HG03378 (cell line): Measurements from ENCODE around the gene SPIRE1.
"Not testable (repeated sequence)": the region's sequence is repeated elsewhere in the genome, so short reads cannot be mapped to it uniquely, and the experiment has no call there.

ENCODE experiments used
- ATAC-seq: cut with Tn5 transposase; IDR thresholded peaks from one replicate; pipeline ENCODE4 v1.9.1; 2021; ENCODE audit warnings: mild to moderate bottlenecking, moderate library complexity; ENCODE audit not compliant: unreplicated experiment

SPIRE1 gene

DNA sequence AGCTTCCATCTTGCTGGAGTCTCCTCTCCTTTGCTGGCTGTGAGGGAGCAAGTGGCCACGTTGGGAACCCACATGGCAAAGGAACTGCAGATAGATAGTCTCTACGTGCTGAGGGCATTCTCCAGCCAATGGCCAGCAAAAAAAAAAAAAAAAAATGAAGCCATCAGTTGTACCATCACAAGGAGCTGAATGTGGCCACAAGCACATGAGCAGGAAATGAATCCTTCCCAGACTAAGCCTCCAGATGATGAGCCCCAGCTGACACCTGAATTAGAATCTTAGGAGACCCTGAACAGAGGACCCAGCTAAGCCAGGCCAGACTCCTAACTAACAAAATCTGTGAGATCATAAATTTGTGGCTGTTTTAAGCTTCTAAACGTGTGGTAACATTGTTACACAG is 57.9 kb downstream of the SPIRE1 start:
- no peak for ATAC-seq

DNA sequence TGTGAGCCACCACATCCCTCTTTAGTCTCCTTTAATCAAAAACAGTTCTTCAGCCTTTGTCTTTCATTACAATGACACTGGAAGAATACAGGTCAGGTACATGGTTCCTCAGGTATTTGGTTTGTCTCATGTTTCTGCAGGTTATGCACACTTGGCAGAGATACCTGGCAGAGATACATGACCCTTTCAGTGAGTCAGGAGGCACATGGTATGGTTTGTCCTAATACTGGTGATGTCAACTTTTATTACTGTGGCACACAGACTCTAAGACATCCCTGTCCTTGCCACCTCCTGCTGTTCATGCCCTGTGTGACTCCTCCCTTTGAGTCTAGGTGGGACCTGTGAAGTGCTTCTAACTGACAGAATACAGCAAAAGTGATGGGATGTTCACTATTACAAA is 58.4 kb downstream of the SPIRE1 start:
- no peak for ATAC-seq

DNA sequence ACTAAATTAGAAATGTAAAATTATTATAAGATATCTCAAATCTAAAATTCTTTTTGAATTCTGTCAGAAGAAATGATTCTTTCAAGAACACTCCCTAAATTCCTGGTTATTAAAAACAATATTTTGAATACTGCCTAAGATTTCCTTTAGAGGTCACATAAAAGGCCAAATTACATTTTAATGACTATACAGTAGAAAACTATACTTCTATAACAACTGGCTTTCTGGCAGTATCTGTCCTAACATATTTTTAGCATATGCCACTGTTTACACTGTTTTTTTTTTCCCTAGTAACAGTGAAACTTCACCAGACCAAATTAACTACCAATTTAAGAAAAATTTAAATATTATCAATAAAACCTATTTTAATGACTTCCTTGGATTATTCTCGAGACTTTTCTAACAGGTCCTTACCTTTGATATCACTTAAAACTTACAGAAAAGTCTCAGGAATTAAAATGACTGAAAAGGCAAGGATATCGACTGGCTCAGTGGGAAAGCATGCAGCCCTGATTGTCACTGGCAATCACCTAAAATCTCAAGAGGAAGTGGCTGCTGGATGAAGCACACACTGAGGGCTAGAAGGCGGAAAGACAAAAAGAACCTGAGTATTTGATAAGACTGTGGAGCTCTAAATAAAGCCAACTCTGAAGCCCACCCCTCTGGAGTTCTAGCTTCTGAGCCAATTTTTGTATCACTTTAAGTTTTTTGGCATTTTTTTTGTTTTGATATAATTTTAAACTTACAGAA is 59.6 kb downstream of the SPIRE1 start:
- no peak for ATAC-seq

DNA sequence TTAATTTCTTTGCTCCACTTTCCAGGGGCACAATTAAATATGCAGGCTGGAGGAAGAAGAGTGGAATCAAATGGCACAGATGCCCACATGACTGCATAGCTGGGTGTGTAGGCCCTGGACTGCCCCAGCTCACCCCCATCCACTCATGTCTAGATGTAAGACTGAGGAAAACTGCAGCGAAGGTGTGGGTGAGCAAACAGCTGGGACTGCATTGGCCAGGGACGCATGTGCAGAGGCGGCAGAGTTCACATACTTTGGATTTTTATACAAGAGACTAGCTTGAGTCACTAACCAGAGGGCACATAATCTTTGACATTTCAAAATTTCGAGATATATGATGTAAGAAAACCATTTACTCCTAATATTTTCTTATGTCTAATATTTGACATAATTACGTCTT is 60.1 kb downstream of the SPIRE1 start:
- no peak for ATAC-seq

DNA sequence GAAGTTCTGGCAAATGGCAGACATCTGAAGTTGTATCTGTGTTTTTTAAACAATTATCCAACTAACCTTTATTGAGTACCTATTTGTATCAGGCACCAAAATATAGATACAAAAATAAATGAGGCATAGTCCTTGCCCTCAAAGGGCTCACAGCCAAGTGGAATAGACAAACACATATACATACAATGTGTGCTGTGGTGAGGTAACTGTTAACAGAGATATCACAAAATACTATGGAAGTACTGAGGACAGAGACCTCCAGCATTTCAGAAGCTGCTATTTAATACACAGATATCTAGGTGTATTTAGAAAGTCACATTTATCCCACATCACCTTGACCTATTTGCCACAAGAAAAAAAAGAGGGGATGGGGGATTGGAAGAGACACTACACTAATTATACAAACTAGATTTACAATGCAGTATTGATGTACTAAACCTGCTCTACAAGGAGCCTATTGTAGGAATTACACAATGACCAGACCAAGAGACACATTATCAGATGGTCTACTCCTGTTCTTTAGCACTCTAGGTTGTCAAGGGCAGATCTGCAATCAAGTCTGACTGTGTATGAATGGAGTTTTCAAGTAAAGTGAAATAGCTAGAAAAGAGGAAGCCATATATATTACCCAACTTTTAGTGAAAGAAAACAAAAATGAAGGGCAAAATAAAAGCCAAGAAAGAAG is 62.2 kb downstream of the SPIRE1 start:
- ATAC-seq, result no peak

DNA sequence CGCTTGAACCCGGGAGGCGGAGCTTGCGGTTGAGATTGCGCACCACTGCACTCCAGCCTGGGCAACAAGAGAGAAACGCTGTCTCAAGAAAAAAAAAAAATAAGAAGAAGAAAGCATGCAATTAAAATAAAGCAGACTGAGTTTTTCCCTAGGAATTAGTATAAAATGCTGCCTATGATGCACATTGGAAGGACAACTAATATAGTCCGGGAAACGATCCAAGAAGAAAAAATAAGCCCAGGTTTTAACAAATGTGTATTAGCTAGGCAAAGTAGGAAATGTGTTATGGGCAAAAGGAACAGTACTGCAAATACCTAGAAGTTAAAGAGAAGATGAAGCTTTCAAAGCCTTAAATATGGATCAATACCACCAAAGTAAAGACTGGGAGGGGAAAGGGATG is 64.0 kb downstream of the SPIRE1 start:
- no peak for ATAC-seq

DNA sequence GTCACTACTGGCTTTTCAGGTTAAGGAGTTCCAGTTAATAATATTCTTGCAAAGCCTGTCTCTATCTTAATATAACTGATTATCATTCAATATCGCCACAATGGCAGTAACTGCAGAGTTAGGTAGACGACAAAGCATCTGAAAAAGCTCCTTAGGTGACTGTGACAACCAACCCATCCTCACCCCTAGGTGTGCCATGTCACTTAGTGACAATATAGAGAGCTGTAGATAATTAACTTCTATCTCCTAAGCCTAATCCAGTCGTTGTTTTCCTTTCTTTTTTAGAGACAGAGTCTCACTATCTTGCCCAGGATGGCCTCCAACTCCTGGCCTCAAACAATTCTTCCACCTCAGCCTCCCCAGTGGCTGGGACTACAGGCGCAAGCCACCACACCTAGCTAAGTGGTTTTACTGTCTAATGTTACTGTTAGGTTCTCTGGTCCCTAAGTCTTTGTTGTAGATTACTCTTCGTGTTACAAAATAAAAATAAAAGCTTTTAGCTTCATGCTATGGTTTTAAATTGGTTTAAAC is 65.2 kb downstream of the SPIRE1 start:
- ATAC-seq, result no peak

DNA sequence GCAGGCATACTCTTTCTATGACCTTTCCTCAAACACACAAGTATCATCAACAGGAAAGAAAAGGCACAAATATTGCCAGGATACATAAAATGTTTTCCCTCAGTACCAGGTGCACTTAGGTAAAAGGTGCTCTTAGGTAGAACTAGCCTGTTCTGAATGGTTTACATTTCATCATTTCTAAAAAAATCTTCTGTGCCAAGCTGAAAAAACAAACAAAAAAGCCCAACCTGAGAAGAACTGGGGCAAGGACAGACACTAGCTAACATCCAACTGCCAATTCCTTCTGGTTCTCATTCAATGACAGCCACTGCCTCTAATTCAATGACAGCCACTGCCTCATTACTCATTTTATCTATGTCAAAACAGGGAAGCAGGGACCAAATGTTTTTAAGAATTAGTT is 68.5 kb downstream of the SPIRE1 start:
- no peak for ATAC-seq

DNA sequence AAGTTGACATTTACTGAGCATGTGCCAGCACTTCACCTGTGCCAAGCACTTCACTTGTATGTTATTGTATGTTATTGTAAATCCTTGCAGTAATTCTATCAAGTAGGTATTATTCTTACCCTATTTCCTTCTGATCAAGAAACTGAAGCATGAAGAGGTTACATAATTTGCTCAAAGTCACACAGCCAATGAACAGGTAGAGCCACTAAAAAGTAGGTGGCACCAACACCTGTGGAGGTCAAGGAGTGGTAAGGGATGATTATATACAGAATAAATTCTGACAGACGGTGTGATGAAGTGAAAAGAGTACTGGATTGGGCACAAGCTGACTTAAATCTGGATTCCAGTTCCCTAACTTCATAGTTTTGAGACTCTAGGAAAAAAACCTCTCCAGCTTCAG is 71.0 kb downstream of the SPIRE1 start:
- ATAC-seq, result no peak

DNA sequence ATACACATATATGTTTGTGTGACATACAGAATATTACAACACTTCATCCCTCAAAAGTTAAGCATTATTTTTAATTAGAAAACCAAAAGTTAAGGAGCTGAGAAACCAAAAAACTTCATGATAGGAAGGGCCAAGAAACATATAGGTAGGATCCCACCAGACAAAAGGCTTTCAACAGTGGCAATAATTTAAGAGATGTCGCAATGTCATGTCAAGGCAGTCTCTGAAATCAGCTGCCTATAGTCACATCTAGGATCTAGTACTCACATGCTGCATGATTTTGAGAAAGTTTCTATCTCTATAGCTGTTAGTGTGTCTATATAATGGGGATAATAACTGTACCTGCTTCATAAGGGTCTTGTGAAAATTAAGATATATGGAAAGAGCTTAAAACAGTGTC is 72.7 kb downstream of the SPIRE1 start:
- ATAC-seq, result no peak

DNA sequence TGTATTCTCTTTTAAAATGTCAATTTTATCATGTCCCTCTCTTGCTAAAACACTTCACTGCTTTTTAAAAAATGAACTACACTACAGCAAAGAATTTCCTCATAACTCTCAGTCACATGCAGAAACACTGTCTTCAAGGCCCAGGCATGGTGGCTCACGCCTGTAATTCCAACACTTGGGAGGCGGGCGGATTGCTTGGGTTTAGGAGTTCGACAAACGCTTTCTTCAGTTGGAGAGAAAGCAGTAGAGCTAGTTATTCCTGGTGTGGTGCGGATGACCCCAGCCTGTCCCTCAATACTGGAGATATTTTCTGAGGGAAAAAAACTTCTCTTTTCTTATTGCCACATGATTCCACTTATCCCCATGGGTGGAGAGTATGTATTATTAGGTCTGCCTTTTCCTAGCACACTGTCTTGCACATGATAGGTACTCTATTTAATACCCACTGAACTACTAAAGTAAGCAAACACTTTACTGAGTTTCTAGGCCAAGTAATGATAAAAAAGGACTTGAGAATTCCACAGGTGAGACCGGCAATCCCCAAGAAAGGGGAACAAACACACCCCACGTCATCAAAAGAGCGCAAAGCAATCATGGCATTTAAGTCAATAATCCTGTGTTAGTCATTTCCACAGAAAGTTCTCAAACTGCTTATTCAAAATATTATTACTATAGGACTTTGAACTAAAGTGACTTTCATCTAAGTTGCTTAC is 77.1 kb downstream of the SPIRE1 start:
- no peak for ATAC-seq

DNA sequence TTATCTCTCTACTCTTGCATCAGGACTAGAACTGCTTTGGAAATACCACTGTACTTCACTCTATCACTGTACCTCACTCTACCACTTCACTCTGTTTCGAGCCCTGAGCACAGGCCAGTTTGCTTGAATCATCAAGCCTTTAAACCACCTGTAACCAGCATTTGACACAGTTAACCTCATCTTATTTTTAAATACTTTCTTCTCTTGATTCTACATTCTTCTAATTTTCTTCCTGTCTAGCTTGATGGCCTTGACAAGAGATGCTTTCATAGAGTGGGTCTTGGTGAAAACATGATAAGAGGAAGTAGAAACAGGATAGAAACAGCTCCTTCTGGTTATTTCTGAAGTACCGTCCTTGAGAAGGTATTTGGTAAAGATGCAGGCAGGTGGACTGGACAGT is 78.1 kb downstream of the SPIRE1 start:
- no peak for ATAC-seq

DNA sequence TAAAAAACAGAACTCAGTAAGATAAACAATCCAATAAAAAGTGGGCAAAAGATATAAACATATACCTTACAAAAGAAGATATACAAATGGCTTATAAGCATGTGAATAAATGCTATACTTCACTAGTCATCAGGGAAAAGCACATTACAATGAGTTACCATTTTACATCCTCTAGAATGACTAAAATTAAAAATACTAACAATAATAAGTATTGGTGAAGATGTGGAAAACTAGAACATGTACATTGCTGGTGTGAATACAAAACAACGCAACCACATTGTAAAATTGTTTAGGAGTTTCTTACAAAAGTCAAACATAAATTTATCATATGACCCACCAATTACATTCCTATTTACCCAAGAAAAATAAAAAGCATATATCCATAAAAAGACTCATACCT is 80.1 kb downstream of the SPIRE1 start:
- ATAC-seq, result no peak

DNA sequence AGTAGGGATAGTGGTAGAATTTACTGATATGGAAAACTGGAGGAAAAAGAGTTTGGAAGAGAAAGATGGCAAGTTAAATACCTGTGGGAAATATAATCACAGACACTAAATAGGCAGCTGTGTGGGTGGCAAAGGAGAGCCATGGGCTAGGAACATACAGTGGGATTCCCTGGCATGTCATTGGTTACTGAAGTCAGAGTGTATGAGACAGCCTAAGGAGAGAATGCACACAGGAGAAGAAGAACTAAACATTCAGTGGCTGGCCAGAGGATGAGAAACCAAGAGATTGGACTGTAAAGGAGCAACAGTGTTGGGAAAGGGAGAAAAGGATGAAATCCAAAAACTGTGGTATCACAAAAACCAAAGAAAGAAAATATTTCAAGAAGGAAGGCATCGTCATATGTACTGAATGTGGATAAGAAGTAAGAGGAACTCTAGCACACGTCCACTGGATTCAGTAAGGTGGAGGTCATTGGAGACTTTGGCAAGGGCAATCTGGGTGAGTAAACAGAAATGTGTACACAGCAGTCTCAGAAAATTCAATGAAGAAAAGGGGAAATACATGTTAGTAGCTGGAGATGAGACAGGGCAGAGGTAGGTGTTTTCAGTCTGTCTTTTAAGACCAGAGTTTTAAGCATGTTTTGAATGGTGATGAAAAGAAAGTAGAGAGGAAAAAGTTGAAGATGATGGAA is 83.3 kb downstream of the SPIRE1 start:
- ATAC-seq, result no peak

DNA sequence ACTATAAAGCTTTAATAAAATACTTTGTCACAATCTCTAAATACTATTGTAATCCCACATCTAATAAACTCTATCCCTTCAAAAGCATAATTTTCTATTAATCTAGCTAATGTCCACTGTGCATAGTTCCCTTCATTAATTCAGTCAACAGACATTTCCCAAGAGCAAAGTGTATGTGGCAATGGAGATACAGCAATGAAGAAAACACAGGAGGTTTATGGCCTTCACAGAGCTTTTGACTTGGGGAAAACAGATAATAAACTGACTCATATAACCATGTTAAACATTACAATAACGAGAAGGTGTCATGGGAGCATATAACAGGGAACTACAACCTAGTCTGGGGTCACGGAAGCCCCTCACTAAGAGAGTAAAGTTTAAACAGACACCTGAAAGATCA is 86.3 kb downstream of the SPIRE1 start:
- no peak for ATAC-seq

DNA sequence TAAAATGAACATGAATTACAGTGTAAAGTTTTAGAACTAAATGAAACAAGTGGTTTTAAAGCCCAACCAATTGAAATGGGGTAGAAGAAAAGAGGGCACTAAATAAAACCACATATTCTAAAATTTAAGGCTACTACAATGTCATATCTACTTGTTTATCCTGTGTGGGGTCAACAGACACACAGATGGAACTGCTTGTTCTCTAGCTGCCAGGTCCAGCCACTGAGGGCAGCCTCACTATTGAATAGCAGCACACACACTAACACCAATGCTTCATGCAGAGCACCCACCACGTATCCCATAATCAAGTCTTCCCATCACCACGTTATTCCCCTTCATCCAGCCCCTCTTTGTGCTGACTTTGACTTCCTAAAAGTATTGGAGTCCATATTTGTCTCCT is 88.1 kb downstream of the SPIRE1 start:
- ATAC-seq, result no peak

DNA sequence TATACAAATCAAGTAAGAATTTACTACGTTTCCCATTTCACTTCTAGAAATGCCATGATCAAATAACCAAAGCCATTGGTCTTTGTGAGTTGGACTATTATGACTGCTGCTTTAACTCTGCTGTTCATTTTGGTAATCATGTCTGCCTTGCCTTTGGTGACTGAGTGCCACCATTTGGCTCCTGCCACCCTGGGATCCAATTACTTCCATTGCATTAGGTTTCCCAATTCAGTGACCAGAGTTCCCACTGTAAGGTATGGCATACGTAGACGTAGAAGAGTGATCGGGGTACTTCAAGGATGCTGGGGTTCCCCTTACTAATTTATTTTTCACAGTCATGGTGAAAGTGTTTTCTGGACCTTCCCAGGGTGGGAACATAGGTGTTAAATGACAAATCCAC is 90.1 kb downstream of the SPIRE1 start:
- ATAC-seq, result no peak

DNA sequence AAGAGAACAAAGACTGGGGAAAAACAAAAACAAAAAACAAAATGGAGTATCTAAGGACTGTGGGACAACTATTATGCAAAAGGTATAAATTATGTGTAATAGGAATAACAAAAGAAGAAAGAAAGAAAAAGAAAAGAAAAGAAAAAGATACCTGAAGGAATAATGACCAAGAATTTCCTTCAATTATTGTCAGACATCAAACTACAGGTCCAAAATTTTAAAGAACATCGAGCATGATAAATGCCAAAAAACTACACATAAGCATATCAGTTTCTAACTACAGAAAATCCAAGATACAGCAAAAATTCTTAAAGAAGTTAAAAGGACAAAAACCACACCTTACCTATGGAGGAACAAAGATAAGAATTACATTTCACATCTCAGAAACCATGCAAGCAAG is 93.0 kb downstream of the SPIRE1 start:
- no peak for ATAC-seq

DNA sequence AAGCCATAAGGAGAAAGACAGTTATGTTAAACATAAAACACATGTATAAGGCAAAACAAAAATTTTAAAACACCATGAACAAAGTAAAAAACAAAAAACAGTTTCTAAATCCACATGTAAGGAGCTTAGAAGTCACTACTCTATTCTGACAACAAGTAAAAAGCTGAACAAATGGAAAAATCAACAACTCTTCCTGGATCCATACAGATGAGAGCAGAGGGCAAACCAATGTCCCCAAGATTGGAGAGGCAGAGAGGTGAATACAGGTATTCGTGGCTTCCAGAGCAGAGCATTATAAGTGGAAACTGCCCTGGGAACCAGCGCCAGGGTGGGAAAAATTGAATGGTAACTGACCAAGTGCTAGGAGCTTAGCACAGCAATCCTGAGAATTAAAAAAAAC is 93.5 kb downstream of the SPIRE1 start:
- ATAC-seq, result no peak

DNA sequence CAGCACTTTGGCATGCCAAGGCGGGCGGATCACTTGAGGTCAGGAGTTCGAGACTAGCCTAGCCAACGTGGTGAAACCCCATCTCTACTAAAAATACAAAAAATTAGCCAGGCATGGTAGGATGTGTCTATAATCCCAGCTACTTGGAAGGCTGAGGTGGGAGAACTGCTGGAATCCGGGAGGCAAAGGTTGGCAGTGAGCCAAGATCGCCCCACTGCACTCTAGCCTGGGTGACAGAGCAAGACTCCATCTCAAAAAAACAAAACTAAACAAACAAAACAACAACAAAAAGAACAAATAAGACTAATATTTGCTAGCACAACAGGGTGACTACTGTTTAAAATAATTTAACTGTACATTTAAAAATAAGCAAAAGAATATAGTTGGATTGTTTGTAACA is 97.3 kb downstream of the SPIRE1 start:
- not testable (repeated sequence) for ATAC-seq

DNA sequence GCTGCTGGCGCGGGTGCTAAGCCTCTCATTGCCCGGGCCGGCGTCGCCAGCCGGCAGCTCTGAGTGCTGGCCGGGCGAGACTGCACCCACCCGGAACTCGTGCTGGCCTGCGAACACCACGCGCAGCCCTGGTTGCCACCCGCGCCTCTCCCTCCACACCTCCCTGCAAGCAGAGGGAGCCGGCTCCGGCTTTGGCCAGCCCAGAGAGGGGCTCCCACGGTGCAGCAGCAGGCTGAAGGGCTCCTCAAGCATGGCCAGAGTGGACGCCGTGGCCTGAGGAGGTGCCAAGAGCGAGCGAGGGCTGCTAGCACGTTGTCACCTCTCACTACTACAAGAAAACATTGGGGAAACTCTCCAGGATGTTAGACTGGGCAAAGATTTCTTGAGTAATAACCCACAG is 98.6 kb downstream of the SPIRE1 start:
- ATAC-seq, result no peak
